ENCODE measurements around the gene SP3. TPM values are rescaled to one million over a fixed set of nuclear protein-coding genes. Genes with fewer than 3 reads are reported as not detected.
A peak's percentile ranks its signal among the peaks of the same experiment; 100 is the strongest.

Gene SP3
- total RNA-seq, 2 experiments from 2014 or later = 80.5 to 84.0 TPM

DNA sequence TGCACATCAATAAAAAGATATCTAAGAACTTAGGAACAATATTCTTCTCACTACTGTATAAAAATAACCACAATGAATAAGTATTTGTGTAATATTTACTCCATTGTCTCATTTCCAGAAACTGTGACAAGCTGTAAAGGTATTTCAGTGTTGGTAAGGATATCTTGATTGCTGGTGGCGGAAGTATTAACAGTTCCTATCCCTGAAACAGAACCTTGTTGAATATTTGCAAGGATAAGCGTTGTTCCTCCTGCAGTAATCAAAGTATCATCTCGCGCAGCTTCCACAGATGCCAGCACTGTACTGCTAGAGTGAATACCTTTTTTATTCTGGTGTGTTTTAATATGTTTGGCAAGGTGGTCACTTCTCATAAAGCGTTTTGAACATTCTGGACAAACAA lies 55.3 kb downstream of the SP3 start:
- H3K4me3 Mint-ChIP-seq = no peak overlapping the region
- no peaks in the 10 kb centered on the region for H3K9me3 Mint-ChIP-seq
- intact Hi-C loops (cut with micrococcal nuclease) = no loop called here
- no peak overlapping the region for H3K27ac Mint-ChIP-seq
- peaks cover 59% of the 10 kb centered on the region for H3K36me3 Mint-ChIP-seq (ENCODE audit: low read depth)
- DNase-seq = no peak
- no peaks in the 10 kb centered on the region for H3K27me3 Mint-ChIP-seq
- ATAC-seq = no peak
- CTCF ChIA-PET = interaction anchor here (0.6 kb wide), 1 partner anchor 1358 kb away, joined by 3 read pairs; no protein-coding TSS in a partner anchor
- TF ChIP-seq, protein P1, sequence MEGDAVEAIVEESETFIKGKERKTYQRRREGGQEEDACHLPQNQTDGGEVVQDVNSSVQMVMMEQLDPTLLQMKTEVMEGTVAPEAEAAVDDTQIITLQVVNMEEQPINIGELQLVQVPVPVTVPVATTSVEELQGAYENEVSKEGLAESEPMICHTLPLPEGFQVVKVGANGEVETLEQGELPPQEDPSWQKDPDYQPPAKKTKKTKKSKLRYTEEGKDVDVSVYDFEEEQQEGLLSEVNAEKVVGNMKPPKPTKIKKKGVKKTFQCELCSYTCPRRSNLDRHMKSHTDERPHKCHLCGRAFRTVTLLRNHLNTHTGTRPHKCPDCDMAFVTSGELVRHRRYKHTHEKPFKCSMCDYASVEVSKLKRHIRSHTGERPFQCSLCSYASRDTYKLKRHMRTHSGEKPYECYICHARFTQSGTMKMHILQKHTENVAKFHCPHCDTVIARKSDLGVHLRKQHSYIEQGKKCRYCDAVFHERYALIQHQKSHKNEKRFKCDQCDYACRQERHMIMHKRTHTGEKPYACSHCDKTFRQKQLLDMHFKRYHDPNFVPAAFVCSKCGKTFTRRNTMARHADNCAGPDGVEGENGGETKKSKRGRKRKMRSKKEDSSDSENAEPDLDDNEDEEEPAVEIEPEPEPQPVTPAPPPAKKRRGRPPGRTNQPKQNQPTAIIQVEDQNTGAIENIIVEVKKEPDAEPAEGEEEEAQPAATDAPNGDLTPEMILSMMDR (IDR thresholded peaks at IDR 0.05) = no peak
- H3K4me1 Mint-ChIP-seq (ENCODE audit: low read depth) = peaks cover 8% of the 10 kb centered on the region
- POLR2A ChIA-PET = interaction anchor here (0.9 kb wide), 1 partner anchor 11 kb away, joined by 3 read pairs; no protein-coding TSS in a partner anchor

DNA sequence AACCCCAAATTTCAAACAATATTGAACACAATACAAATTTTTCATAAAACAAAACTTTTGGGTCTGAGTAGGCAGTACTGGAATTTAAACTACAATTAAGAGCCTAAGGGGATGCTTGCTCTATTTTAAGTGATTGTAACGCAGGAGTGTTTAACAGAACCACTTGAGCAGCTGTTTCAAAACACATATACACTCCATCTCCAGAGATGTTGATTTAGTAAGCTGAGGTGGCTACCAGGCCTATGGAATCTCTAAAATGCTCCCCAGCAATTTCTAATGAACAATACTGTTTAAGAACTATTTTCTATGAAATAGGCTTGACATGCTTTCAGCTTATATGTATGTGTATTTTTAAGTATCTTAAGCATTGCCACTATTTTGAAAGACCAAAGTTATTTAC lies 58.5 kb downstream of the SP3 start:
- intact Hi-C loops (cut with micrococcal nuclease) = no loop called here
- no peaks in the 10 kb centered on the region for H3K9me3 Mint-ChIP-seq
- ATAC-seq = no peak

DNA sequence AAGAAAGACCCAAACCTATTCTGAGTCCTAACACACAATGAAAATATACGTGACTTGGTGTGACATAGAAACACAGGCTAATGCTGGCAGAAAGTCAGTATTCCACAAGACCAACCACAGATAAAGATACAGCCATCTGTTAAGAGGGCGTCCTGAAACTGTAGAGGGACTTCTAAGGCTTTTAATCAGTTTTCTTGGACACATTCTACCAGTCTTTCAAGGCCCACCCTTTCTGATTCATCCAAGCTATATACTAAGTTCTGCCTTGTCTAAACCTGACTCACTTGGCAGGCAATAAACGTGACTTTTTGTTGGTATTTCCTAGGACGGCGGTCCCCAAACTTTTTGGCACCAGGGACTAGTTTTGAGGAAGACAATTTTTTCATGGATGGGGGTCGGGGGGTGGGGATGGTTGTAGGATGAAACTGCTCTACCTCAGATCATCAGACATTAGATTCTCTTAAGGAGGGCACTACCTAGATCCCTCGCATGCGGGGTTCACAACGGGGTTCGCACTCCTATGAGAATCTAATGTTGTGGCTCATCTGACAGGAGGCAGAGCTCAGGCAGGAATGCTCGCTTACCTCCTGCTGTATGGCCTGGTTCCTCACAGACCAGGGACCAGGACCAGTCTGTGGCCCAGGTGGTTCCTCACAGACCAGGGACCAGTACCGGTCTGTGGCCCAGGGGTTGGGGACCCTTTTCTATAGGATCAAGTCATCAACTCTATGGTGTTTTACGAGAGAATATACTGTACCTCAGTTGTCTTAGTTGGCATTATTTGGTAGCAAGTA lies 61.4 kb downstream of the SP3 start:
- intact Hi-C loops (cut with micrococcal nuclease) = no loop called here
- peaks cover 30% of the 10 kb centered on the region for H3K36me3 Mint-ChIP-seq (ENCODE audit: low read depth)
- POLR2A ChIA-PET = no interaction called here
- no peak for ATAC-seq
- no peak overlapping the region for H3K4me3 Mint-ChIP-seq
- CTCF ChIA-PET = no interaction called here
- H3K9me3 Mint-ChIP-seq = no peaks in the 10 kb centered on the region
- TF ChIP-seq, protein P1 (IDR thresholded peaks at IDR 0.05) = no peak
- H3K27ac Mint-ChIP-seq = no peak overlapping the region
- DNase-seq = no peak
- H3K4me1 Mint-ChIP-seq (ENCODE audit: low read depth) = peaks cover 4% of the 10 kb centered on the region
- no peaks in the 10 kb centered on the region for H3K27me3 Mint-ChIP-seq

More for the DNA sequence above, 58.5 kb downstream of the SP3 start:
- CTCF ChIA-PET = no interaction called here
- no peak for DNase-seq
- Mint-ChIP-seq H3K27me3 (no peaks in the 10 kb centered on the region), H3K4me3 (no peak overlapping the region), H3K4me1 (ENCODE audit: low read depth) (no peaks in the 10 kb centered on the region), H3K27ac (no peak overlapping the region), H3K36me3 (ENCODE audit: low read depth) (peaks cover 46% of the 10 kb centered on the region)
- POLR2A ChIA-PET = no interaction called here
- TF ChIP-seq, protein P1 (IDR thresholded peaks at IDR 0.05) = no peak

DNA sequence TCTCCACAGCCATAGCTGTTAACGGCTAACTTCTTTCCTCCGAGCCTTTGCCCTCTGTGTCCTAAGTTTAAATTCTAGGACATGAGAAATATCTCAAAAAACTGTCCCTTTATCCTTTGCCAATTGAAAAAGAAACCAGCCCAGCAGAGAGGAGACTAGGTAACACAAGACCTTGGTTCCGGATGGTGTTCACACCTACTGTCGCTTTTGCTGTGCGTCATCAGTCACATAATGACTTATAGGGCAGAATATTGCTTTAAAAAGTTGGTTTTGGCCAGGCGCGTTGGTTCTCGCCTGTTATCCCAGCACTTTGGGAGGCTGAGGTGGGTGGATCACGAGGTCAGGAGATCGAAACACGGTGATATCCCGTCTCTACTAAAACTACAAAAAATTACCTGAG lies 66.2 kb downstream of the SP3 start:
- H3K9me3 Mint-ChIP-seq = no peaks in the 10 kb centered on the region
- no peak overlapping the region for H3K27ac Mint-ChIP-seq
- CTCF ChIA-PET = no interaction called here
- POLR2A ChIA-PET = interaction anchor here (1.2 kb wide), 1 partner anchor 11 kb away, joined by 3 read pairs; no protein-coding TSS in a partner anchor
- intact Hi-C loops (cut with micrococcal nuclease) = no loop called here
- ATAC-seq (peak; percentile 52), DNase-seq (peak; percentile 23)
- no peak overlapping the region for H3K4me3 Mint-ChIP-seq
- TF ChIP-seq, protein P1 (IDR thresholded peaks at IDR 0.05) = no peak
- H3K4me1 Mint-ChIP-seq (ENCODE audit: low read depth) = peaks cover 19% of the 10 kb centered on the region
- H3K27me3 Mint-ChIP-seq = no peaks in the 10 kb centered on the region
- peaks cover 1% of the 10 kb centered on the region for H3K36me3 Mint-ChIP-seq (ENCODE audit: low read depth)

DNA sequence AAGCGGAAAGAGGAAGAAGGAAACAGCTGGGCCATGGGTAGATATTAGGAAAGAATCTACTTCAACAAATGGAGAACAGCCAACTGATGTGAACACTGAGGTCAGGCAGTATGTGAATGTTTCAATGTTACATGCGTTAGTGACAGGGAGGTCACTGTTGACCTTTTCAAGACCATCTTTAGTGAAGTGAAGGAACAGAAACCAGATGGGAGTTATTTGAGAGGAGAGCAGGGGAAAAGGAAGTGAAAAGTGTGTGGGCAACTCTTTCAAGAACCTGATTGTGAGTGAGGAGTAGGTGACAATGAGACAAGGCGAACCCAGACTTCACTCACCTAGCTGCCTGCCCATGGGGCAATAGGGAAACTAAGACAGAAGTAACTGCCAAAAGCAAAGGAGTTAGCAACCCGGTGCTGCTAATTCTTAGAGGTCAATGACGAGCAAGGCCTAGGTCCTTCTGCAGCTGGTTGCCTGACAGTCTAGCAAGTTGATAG lies 67.0 kb downstream of the SP3 start:
- Mint-ChIP-seq H3K27me3 (no peaks in the 10 kb centered on the region), H3K27ac (no peak overlapping the region), H3K36me3 (ENCODE audit: low read depth) (no peaks in the 10 kb centered on the region), H3K4me1 (ENCODE audit: low read depth) (peaks cover 19% of the 10 kb centered on the region), H3K9me3 (no peaks in the 10 kb centered on the region), H3K4me3 (no peak overlapping the region)
- DNase-seq = peak; percentile 19
- ChIA-PET POLR2A (interaction anchor here (0.5 to 1.2 kb wide), 2 partner anchors 12 to 376 kb away, joined by 3 to 4 read pairs; no protein-coding TSS in a partner anchor), CTCF (no interaction called here)
- ATAC-seq = peak; percentile 68
- intact Hi-C loops (cut with micrococcal nuclease) = no loop called here
- TF ChIP-seq, protein P1 (IDR thresholded peaks at IDR 0.05) = no peak

Measured in activated CD8-positive, alpha-beta T cell treated with anti-CD3 and anti-CD28 coated beads for 36 hours (primary cell).